Breast epithelium (tissue), 4 donors: ENCODE data around the gene TANGO2. TPM values are rescaled to one million over a fixed set of nuclear protein-coding genes. Genes with fewer than 3 reads are reported as not detected.

ENCODE experiments used
- DNase-seq, 2 donors: peaks; one replicate each; pipeline ENCODE4 v3.0.0-alpha.2; 2019; ENCODE audit warnings: low spot score in 2 of 2
- H3K27ac ChIP-seq, 2 donors: fragments of 200-600 bp; sonication (generic) in 1 of 2; one replicate each; pipeline ENCODE4 v1.5.1; 2016 to 2019; ENCODE audit warnings: mild to moderate bottlenecking in 1 of 2
- H3K27me3 ChIP-seq, 2 donors: fragments of 200-600 bp; sonication (generic) in 1 of 2; one replicate each; pipeline versions ENCODE4 v1.5.1 to v1.6.0; 2017 to 2019; ENCODE audit warnings: control low read depth in 1 of 2, mild to moderate bottlenecking in 1 of 2
- H3K36me3 ChIP-seq: fragments of 200-600 bp; one replicate; pipeline ENCODE4 v1.5.1; 2019
- H3K4me1 ChIP-seq, 2 donors: fragments of 200-600 bp; sonication (generic); one replicate each; pipeline ENCODE4 v1.5.1; 2016 to 2019; ENCODE audit warnings: control low read depth in 1 of 2
- H3K4me3 ChIP-seq, 3 donors: fragments of 200-600 bp; sonication (generic); 1 replicate in 2 of 3; 2 replicates in 1 of 3; pipeline ENCODE4 v1.5.1; 2016 to 2019; ENCODE audit warnings: mild to moderate bottlenecking in 3 of 3, moderate library complexity in 2 of 3
- H3K9me3 ChIP-seq, 2 donors: fragments of 200-600 bp; sonication (generic) in 1 of 2; one replicate each; pipeline ENCODE4 v1.5.1; 2016 to 2019; ENCODE audit warnings: control low read depth in 1 of 2
- CTCF ChIP-seq, 3 donors: fragments of 450-650 bp; IDR thresholded peaks; one replicate each; pipeline ENCODE4 v1.5.1; 2016 to 2017; ENCODE audit warnings: antibody characterized with exemption in 3 of 3, mild to moderate bottlenecking in 3 of 3, moderate library complexity in 3 of 3
- POLR2A ChIP-seq: fragments of 450-650 bp; IDR thresholded peaks from one replicate; pipeline ENCODE4 v1.6.1; 2016; ENCODE audit warnings: antibody characterized with exemption, mild to moderate bottlenecking, moderate library complexity
- POLR2AphosphoS5 ChIP-seq, 3 donors: sonication (generic); formaldehyde crosslinking; IDR thresholded peaks; one replicate each; pipeline ENCODE4 v1.6.1; 2017; ENCODE audit warnings: antibody characterized with exemption in 3 of 3
- intact Hi-C: fragments of 100-400 bp; cut with DNase I; formaldehyde crosslinking; loops from one replicate; pipeline ENCODE4 v1.15.1; 2023; ENCODE audit warnings: low total_unique reads
- total RNA-seq, 3 donors: library from RNA; depleted of rRNA; stranded (reverse); fragments of >200 nt; gene quantifications; one replicate each; pipeline ENCODE4 v1.1.0, GENCODE V29; 2016

The TANGO2 gene
- total RNA-seq, 3 donors from 2014 or later = 25.9 to 55.4 (median 33.4) TPM

GRCh38 chr22:20000246-20001081, 20.4 kb upstream of the TANGO2 start:
- DNase-seq = no peak
- TF ChIP-seq POLR2AphosphoS5 (IDR thresholded peaks at IDR 0.05) (no peak), POLR2A (no peak)
- Histone ChIP-seq H3K27me3 (no peaks in the 10 kb centered on the region), H3K27ac (no peak overlapping the region), H3K9me3 (peaks cover 0 to 5% of the 10 kb centered on the region in 2 donors), H3K4me1 (peaks cover 0 to 5% of the 10 kb centered on the region in 2 donors), H3K36me3 (no peaks in the 10 kb centered on the region), H3K4me3 (no peak overlapping the region)
- intact Hi-C loops = no loop called here

GRCh38 chr22:20001082-20001638, 19.8 kb upstream of the TANGO2 start:
- no peak overlapping the region for H3K27ac ChIP-seq
- intact Hi-C loops = no loop called here
- no peak overlapping the region for H3K4me3 ChIP-seq
- H3K9me3 ChIP-seq = peaks cover 0 to 5% of the 10 kb centered on the region in 2 donors
- TF ChIP-seq POLR2AphosphoS5 (IDR thresholded peaks at IDR 0.05) (no peak), CTCF (IDR thresholded peaks at IDR 0.05) (no peak), POLR2A (no peak)
- no peak for DNase-seq
- no peaks in the 10 kb centered on the region for H3K27me3 ChIP-seq
- no peaks in the 10 kb centered on the region for H3K36me3 ChIP-seq
- H3K4me1 ChIP-seq = peaks cover 0 to 5% of the 10 kb centered on the region in 2 donors

- TF ChIP-seq POLR2AphosphoS5 (IDR thresholded peaks at IDR 0.05) (no peak), POLR2A (no peak), CTCF (IDR thresholded peaks at IDR 0.05) (no peak)
- peaks cover 0 to 5% of the 10 kb centered on the region in 2 donors for H3K4me1 ChIP-seq
- H3K27ac ChIP-seq = no peak overlapping the region
- peaks cover 0 to 5% of the 10 kb centered on the region in 2 donors for H3K9me3 ChIP-seq
- H3K27me3 ChIP-seq = no peaks in the 10 kb centered on the region
- H3K4me3 ChIP-seq = no peak overlapping the region
- intact Hi-C loops = no loop called here
- no peaks in the 10 kb centered on the region for H3K36me3 ChIP-seq
- no peak for DNase-seq
Observed at GRCh38 chr22:20002128-20002527, 18.8 kb upstream of the TANGO2 start.

GRCh38 chr22:20002636-20003035, 18.3 kb upstream of the TANGO2 start:
- no peak overlapping the region for H3K27ac ChIP-seq
- peaks cover 0 to 5% of the 10 kb centered on the region in 2 donors for H3K4me1 ChIP-seq
- no peak overlapping the region for H3K4me3 ChIP-seq
- no peak for DNase-seq
- no peaks in the 10 kb centered on the region for H3K36me3 ChIP-seq
- H3K9me3 ChIP-seq = peaks cover 0 to 5% of the 10 kb centered on the region in 2 donors
- no peaks in the 10 kb centered on the region for H3K27me3 ChIP-seq
- intact Hi-C loops = no loop called here
- no peak for TF ChIP-seq POLR2AphosphoS5 (IDR thresholded peaks at IDR 0.05)
- no peak for TF ChIP-seq POLR2A
- TF ChIP-seq CTCF (IDR thresholded peaks at IDR 0.05) = no peak

- Histone ChIP-seq H3K9me3 (peaks cover 0 to 5% of the 10 kb centered on the region in 2 donors), H3K36me3 (no peaks in the 10 kb centered on the region), H3K4me1 (peaks cover 0 to 4% of the 10 kb centered on the region in 2 donors), H3K27ac (no peak overlapping the region), H3K4me3 (no peak overlapping the region), H3K27me3 (no peaks in the 10 kb centered on the region)
- TF ChIP-seq POLR2AphosphoS5 (IDR thresholded peaks at IDR 0.05) (no peak), POLR2A (no peak), CTCF (IDR thresholded peaks at IDR 0.05) (no peak)
- no peak for DNase-seq
- intact Hi-C loops = no loop called here
Observed at GRCh38 chr22:20003304-20003703, 17.6 kb upstream of the TANGO2 start.
